ENCODE measurements around the gene TCFL5. TPM values are rescaled to one million over a fixed set of nuclear protein-coding genes. Genes with fewer than 3 reads are reported as not detected.

The TCFL5 gene
- total and polyA plus RNA-seq, 12 donors = 2.5 to 8.3 (median 6.4) TPM

- WGBS, 2 donors = 72 to 73% methylated on average over 51 to 52 of the region's 52 CpGs
- DNase-seq (peak in 1 of 2 donors; percentile 14), ATAC-seq (peak in 2 of 8 donors; percentile 17 to 26)
- TF ChIP-seq CTCF (IDR thresholded peaks at IDR 0.05) = no peak
- Histone ChIP-seq H3K36me3 (no peaks in the 10 kb centered on the region), H3K4me1 (peaks cover 0 to 14% (median 0%) of the 10 kb centered on the region in 9 donors), H3K9me3 (no peaks in the 10 kb centered on the region), H3K27ac (no peak overlapping the region), H3K4me3 (peak overlapping the region in 1 of 10 donors; percentile 10), H3K27me3 (peaks cover 0 to 5% (median 0%) of the 10 kb centered on the region in 7 donors)
- intact Hi-C loops (cut with DNase I) = no loop called here
Measured at GRCh38 chr20:62835931-62836861, 25.4 kb downstream of the TCFL5 start.

GRCh38 chr20:62834967-62835730, 26.5 kb downstream of the TCFL5 start:
- Histone ChIP-seq H3K36me3 (no peaks in the 10 kb centered on the region), H3K9me3 (no peaks in the 10 kb centered on the region), H3K4me3 (no peak overlapping the region), H3K27ac (no peak overlapping the region), H3K27me3 (peaks cover 0 to 5% (median 0%) of the 10 kb centered on the region in 7 donors), H3K4me1 (peaks cover 0 to 14% (median 0%) of the 10 kb centered on the region in 9 donors)
- DNase-seq (no peak), ATAC-seq (no peak)
- TF ChIP-seq CTCF (IDR thresholded peaks at IDR 0.05) = no peak
- intact Hi-C loops (cut with DNase I) = no loop called here
- WGBS, 2 donors = 89 to 90% methylated on average over 24 of the region's 24 CpGs

- H3K27me3 ChIP-seq = peaks cover 0 to 5% (median 0%) of the 10 kb centered on the region in 7 donors
- DNase-seq (peak in 1 of 2 donors; percentile 13), ATAC-seq (peak in 1 of 8 donors; percentile 8)
- intact Hi-C loops (cut with DNase I) = no loop called here
- no peak overlapping the region for H3K27ac ChIP-seq
- no peak for TF ChIP-seq CTCF (IDR thresholded peaks at IDR 0.05)
- H3K9me3 ChIP-seq = no peaks in the 10 kb centered on the region
- WGBS, 2 donors = 64 to 76% methylated on average over 14 of the region's 14 CpGs
- H3K36me3 ChIP-seq = no peaks in the 10 kb centered on the region
- H3K4me3 ChIP-seq = peak overlapping the region in 1 of 10 donors; percentile 24
- H3K4me1 ChIP-seq = peaks cover 0 to 12% (median 0%) of the 10 kb centered on the region in 9 donors
Measured at GRCh38 chr20:62832951-62833391, 28.7 kb downstream of the TCFL5 start.

All from heart right ventricle (tissue), 16 donors.